ENCODE measurements around the gene FGFR3.

Gene FGFR3

DNA sequence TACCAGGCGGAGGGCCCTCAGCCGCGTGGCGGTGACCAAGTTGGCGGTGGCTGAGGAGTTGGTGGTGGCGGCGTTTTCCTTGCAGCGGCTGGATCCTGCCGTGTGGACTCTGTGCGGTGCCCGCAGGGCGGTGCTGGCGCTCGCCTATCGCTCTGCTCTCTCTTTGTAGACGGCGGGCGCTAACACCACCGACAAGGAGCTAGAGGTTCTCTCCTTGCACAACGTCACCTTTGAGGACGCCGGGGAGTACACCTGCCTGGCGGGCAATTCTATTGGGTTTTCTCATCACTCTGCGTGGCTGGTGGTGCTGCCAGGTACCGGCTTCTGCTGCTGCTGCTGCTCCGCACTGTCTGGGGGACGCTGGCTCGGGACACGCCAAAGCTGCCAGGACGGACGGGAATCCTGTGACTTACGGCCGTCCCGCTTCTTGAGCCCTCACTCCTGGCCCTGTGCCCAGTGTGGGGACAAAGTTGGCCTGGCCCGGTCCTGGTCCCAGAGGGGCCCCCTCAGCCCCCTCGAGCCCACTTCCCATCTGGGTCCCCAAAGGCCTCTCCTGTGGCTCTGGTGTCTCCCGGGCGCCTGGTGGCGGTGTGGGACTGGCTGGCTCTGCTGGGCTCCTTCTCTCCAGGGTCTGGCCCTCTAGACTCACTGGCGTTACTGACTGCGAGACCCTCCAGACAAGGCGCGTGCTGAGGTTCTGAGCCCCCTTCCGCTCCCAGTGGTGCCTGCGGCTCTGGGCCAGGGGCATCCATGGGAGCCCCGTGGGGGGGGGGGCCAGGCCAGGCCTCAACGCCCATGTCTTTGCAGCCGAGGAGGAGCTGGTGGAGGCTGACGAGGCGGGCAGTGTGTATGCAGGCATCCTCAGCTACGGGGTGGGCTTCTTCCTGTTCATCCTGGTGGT lies 10.7 kb downstream of the FGFR3 start:
- H3K4me3 ChIP-seq (ENCODE audit: low read length), result no peak overlapping the region
- TF ChIP-seq, protein P1, sequence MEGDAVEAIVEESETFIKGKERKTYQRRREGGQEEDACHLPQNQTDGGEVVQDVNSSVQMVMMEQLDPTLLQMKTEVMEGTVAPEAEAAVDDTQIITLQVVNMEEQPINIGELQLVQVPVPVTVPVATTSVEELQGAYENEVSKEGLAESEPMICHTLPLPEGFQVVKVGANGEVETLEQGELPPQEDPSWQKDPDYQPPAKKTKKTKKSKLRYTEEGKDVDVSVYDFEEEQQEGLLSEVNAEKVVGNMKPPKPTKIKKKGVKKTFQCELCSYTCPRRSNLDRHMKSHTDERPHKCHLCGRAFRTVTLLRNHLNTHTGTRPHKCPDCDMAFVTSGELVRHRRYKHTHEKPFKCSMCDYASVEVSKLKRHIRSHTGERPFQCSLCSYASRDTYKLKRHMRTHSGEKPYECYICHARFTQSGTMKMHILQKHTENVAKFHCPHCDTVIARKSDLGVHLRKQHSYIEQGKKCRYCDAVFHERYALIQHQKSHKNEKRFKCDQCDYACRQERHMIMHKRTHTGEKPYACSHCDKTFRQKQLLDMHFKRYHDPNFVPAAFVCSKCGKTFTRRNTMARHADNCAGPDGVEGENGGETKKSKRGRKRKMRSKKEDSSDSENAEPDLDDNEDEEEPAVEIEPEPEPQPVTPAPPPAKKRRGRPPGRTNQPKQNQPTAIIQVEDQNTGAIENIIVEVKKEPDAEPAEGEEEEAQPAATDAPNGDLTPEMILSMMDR (IDR thresholded peaks at IDR 0.05; ENCODE audit: insufficient read depth, low read depth, low read length, missing control alignments), result no peak
- no peak for DNase-seq (ENCODE audit: low read depth)

DNA sequence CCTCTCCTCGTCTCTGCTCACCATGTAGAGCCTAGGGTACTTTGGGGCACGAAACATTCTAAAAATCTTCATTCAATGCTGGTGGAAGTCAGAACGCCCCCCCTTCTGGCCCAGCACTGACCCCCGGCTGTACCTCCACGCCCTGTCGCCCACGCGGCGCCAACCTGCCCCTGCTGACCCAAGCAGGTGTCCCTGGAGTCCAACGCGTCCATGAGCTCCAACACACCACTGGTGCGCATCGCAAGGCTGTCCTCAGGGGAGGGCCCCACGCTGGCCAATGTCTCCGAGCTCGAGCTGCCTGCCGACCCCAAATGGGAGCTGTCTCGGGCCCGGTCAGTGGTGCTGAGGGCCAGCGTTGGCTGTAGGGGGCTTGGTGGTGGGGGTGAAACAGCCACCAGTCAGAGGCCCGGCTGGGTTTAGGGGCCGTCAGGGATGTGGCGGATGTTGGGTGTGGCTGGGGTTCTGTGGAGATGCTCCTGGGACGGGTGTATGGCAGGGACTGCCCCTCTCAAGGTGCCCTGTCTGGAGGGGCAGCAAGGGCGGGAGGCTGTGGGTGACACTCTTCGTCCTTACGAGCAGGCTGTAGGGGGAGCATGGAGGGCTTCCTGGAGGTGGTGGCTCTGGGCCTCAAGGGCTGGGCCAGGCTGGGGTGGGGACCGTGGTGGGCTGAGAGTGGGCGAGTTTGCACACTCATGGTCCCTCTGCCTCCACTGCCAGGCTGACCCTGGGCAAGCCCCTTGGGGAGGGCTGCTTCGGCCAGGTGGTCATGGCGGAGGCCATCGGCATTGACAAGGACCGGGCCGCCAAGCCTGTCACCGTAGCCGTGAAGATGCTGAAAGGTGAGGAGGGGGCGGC lies 11.8 kb downstream of the FGFR3 start:
- TF ChIP-seq, protein P1 (IDR thresholded peaks at IDR 0.05; ENCODE audit: insufficient read depth, low read depth, low read length, missing control alignments), result no peak
- no peak for DNase-seq (ENCODE audit: low read depth)

DNA sequence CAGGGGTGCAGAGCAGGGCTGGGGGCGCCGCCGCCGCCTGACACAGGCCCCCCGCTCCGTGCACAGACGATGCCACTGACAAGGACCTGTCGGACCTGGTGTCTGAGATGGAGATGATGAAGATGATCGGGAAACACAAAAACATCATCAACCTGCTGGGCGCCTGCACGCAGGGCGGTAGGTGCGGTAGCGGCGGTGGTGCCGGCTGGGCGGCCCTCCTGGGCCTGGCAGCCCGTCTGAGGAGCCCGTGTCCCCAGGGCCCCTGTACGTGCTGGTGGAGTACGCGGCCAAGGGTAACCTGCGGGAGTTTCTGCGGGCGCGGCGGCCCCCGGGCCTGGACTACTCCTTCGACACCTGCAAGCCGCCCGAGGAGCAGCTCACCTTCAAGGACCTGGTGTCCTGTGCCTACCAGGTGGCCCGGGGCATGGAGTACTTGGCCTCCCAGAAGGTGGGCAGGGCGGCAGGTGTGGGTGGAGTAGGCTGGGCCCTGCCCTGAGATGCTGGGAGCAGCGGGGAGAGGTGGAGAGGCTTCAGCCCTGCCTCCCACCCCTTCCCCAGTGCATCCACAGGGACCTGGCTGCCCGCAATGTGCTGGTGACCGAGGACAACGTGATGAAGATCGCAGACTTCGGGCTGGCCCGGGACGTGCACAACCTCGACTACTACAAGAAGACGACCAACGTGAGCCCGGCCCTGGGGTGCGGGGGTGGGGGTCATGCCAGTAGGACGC lies 12.6 kb downstream of the FGFR3 start:
- no peak for DNase-seq (ENCODE audit: low read depth)
- TF ChIP-seq, protein P1 (IDR thresholded peaks at IDR 0.05; ENCODE audit: insufficient read depth, low read depth, low read length, missing control alignments), result no peak
- no peak overlapping the region for H3K4me3 ChIP-seq (ENCODE audit: low read length)

More for the DNA sequence above, 11.8 kb downstream of the FGFR3 start:
- H3K4me3 ChIP-seq (ENCODE audit: low read length), result no peak overlapping the region

DNA sequence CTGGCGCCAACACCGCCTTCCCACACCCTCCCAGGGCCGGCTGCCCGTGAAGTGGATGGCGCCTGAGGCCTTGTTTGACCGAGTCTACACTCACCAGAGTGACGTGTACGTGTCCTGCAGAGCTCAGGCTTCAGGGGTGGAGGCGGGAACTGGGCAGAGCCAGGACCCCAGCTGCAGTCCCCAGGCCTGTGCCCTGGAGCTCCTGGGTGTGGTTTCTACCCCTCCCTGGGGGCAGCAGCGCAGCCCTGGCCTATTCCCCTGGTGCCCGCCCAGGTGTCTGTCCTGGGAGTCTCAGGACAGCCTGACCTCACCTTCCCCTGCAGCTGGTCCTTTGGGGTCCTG lies 13.1 kb downstream of the FGFR3 start:
- TF ChIP-seq, protein P1 (IDR thresholded peaks at IDR 0.05; ENCODE audit: insufficient read depth, low read depth, low read length, missing control alignments), result no peak
- no peak for DNase-seq (ENCODE audit: low read depth)
- H3K4me3 ChIP-seq (ENCODE audit: low read length), result no peak overlapping the region

DNA sequence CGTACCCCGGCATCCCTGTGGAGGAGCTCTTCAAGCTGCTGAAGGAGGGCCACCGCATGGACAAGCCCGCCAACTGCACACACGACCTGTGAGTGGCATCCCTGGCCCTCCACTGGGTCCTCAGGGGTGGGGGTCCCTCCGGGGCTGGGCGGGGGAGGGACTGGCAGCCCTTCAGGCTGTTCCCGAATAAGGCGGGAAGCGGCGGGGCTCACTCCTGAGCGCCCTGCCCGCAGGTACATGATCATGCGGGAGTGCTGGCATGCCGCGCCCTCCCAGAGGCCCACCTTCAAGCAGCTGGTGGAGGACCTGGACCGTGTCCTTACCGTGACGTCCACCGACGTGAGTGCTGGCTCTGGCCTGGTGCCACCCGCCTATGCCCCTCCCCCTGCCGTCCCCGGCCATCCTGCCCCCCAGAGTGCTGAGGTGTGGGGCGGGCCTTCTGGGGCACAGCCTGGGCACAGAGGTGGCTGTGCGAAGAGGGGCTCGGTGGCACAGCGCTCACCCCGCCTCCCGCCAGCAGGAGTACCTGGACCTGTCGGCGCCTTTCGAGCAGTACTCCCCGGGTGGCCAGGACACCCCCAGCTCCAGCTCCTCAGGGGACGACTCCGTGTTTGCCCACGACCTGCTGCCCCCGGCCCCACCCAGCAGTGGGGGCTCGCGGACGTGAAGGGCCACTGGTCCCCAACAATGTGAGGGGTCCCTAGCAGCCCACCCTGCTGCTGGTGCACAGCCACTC lies 13.7 kb downstream of the FGFR3 start:
- H3K4me3 ChIP-seq (ENCODE audit: low read length), result no peak overlapping the region
- TF ChIP-seq, protein P1 (IDR thresholded peaks at IDR 0.05; ENCODE audit: insufficient read depth, low read depth, low read length, missing control alignments), result no peak
- DNase-seq (ENCODE audit: low read depth), result no peak

DNA sequence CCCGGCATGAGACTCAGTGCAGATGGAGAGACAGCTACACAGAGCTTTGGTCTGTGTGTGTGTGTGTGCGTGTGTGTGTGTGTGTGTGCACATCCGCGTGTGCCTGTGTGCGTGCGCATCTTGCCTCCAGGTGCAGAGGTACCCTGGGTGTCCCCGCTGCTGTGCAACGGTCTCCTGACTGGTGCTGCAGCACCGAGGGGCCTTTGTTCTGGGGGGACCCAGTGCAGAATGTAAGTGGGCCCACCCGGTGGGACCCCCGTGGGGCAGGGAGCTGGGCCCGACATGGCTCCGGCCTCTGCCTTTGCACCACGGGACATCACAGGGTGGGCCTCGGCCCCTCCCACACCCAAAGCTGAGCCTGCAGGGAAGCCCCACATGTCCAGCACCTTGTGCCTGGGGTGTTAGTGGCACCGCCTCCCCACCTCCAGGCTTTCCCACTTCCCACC lies 14.3 kb downstream of the FGFR3 start:
- DNase-seq (ENCODE audit: low read depth), result no peak
- H3K4me3 ChIP-seq (ENCODE audit: low read length), result no peak overlapping the region
- TF ChIP-seq, protein P1 (IDR thresholded peaks at IDR 0.05; ENCODE audit: insufficient read depth, low read depth, low read length, missing control alignments), result no peak

Data from epithelial cell of esophagus (primary cell).